ENCODE measurements around the gene INKA1.

- no peak for TF ChIP-seq CTCF (IDR thresholded peaks at IDR 0.05; ENCODE audit: poor library complexity, severe bottlenecking)
- no peak for TF ChIP-seq EZH2 (IDR thresholded peaks at IDR 0.05; ENCODE audit: borderline replicate concordance, insufficient read depth, low read length, poor library complexity, severe bottlenecking)
These were observed 23.0 kb downstream of the INKA1 start for GRCh38 chr3:49826016-49826415.
